ENCODE data around the gene ARHGEF17.
A peak's percentile ranks its signal among the peaks of the same experiment; 100 is the strongest.
"Not testable (repeated sequence)": the region's sequence is repeated elsewhere in the genome, so short reads cannot be mapped to it uniquely, and the experiment has no call there.

ARHGEF17 gene, protein sequence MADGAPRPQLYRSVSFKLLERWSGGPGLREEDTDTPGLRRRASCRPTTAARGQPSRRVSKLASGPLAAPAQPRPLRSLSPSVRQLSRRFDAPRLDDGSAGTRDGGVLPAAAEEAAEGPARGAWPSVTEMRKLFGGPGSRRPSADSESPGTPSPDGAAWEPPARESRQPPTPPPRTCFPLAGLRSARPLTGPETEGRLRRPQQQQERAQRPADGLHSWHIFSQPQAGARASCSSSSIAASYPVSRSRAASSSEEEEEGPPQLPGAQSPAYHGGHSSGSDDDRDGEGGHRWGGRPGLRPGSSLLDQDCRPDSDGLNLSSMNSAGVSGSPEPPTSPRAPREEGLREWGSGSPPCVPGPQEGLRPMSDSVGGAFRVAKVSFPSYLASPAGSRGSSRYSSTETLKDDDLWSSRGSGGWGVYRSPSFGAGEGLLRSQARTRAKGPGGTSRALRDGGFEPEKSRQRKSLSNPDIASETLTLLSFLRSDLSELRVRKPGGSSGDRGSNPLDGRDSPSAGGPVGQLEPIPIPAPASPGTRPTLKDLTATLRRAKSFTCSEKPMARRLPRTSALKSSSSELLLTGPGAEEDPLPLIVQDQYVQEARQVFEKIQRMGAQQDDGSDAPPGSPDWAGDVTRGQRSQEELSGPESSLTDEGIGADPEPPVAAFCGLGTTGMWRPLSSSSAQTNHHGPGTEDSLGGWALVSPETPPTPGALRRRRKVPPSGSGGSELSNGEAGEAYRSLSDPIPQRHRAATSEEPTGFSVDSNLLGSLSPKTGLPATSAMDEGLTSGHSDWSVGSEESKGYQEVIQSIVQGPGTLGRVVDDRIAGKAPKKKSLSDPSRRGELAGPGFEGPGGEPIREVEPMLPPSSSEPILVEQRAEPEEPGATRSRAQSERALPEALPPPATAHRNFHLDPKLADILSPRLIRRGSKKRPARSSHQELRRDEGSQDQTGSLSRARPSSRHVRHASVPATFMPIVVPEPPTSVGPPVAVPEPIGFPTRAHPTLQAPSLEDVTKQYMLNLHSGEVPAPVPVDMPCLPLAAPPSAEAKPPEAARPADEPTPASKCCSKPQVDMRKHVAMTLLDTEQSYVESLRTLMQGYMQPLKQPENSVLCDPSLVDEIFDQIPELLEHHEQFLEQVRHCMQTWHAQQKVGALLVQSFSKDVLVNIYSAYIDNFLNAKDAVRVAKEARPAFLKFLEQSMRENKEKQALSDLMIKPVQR (N-terminal part only)

GRCh38 chr11:73308003-73308960 lies at the start of gene ARHGEF17:
Gene ARHGEF17 (plus strand): TSS chr11:73308276. CDS start chr11:73308639, 363 bp downstream.
- DNase-seq: peak; percentile 79

DNA sequence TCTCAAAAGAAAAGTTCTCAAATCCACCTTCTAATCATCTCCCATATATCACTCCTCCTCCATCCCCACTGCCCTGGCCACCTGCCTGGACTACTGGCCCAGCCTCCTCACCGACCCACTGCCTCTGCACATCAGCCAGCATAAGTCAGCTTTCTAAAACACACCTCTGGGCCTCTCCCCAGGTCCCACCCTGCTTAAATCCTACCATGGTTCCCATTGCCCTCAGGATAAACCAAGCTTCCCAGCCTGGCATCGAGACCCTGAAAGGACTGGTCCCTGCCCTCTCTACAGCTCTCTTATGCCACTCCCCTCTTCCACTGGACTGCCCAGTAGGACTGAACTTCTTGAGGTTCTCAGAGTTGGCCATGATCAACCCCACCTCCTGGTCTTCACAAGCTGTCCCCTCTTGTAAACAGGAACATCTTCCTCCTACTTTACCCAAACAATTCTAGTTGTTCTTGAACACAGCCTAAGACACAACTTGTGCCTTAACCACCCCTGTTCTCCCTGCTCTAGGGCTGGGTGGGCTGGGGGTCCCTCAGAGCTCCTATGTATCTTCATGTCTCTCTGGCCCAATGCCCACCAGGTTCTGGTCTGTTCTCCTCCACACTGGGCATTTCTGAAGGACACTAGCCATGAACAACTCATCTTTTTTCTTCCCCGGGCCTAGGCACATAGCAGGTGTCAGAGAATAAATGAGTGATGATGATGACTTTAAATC lies 48.5 kb upstream of the ARHGEF17 start:
- no peak for DNase-seq

DNA sequence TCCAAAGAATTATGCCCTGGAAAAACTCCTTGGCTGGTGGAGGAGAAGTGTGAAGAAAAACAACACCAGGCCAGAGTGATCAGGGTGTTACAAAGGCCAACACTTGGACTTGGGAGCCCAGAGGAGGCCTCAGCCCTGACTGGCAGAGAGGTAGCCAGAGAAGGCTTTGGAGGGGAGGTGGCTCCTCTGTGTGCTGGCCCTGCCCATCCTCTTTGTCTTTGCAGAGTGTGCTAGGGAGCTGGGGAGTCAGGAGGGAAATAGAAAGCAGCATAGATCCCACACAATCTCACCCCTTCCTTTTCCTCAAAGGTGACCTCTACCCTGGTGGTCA lies 48.0 kb upstream of the ARHGEF17 start:
- DNase-seq: no peak

DNA sequence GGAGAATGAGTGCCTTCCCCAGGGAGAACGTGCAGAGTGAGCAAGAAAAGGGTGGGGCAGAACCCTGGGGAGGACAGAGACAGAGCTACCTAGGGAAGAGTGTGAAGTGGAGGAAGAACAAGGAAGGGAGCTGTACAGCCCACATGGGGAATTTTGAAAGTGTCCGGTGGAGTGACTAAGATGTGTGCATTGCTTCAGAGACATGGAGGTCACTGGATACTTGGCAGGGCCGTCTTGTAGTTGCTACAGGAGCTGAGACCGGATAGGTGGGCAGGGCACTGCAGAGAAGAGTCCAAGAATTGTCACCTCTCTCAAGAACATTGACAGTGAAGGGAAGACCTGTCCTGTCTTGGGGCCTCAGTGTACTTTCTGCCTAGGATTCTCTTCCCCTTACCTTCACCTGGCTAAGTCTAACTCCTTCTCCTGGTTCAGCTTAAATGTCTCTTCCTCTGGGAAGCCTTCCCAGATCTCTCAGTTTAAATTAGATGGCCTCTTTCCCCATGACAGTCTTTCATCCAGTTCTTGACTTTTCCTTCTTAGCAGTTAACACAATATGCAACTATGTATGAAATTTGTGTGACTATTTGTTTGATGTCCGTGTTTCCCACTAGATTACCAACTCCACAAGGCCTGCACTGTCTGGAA lies 45.1 kb upstream of the ARHGEF17 start:
- DNase-seq: no peak

GRCh38 chr11:73263640-73264039 lies 44.4 kb upstream of the ARHGEF17 start:
- no peak for DNase-seq

GRCh38 chr11:73265278-73265810 lies 42.7 kb upstream of the ARHGEF17 start:
- no peak for DNase-seq

DNA sequence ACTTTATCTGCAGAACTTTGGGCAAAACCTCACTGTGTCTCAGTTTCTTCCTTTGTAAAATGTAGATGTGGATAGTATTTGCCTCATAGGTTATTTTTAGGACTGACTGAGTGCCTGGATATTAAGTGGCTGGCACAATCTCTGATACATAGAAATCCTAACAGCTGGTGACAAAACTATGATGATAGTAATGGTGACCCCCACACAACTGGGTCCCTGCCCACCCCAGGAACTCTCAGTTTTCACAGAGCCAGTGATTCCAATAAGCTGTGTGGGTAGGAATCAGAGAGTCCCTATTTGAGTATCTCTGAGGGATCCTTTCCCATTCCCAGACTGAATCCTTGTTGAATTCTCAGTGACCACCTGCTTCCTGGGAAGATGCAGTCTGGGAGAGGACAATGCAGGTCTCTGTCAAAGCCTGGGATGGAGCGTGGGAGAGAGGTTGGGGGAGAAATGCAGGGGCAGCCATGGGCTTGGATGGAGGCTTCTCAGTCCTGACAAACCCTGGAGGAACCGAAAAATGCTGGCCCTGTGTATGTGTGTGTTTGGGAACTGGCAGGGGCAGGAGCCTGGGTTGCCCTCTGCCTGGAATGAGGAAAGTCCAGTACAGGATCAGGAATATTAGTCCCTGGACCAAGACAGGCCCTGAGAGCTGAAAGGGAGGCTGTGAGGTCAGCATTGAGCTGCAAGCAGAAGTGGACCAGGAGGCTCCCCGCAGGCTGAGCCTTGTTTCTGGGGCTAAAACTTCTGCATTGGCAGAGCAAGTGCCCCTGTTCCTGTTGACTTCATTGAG lies 42.0 kb upstream of the ARHGEF17 start:
- no peak for DNase-seq

DNA sequence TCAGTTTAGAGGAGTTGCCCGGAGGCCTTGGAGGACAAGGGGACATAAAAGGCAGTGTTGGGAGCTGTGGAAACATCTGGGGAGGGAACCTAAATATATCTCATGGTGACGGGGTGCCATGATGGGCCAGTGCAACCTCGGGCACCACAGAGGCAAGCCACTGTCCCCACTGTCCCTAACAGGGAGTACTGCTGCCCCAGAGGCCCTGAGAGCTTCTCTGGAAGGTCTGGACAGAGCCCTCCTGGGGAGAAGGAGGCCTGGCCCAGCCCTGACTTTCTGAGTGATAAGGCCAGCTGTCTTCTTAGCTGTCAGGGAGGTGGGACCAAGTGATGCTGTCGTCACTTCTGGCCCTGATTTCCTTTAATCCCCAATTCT lies 41.4 kb upstream of the ARHGEF17 start:
- DNase-seq: no peak

GRCh38 chr11:73267122-73267846 lies 40.8 kb upstream of the ARHGEF17 start:
- DNase-seq: no peak

DNA sequence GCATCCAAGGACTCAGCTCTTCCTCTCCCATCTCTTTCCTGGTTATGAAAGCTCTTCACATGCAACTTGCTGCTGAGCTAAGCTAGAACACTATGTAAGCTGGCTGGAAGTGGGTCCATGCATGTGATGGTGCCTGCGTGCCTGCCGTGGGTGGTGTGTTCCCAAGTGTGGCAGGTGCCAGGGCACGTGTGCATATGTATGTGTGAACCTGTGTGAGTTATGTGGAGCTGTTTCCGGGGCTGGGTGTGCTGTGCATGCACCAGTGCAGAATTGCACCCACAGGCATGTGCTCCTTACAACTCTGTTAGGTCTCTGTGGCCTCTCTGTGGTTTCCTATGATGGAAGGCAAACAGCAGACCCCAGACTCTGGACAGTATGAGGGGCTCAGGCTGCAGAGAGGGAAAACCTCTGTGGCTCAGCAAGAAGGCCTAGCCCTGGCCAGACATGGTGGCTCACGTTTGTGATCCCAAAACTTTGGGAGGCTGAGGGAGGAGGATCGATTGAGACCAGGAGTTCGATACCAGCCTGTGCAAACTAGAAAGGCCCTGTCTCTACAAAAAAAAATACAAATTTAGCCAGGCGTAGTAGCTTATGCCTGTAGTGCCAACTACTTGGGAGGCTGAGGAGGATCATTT lies 40.1 kb upstream of the ARHGEF17 start:
- no peak for DNase-seq

- DNase-seq: no peak
Observed at GRCh38 chr11:73268671-73269271, 39.3 kb upstream of the ARHGEF17 start.

DNA sequence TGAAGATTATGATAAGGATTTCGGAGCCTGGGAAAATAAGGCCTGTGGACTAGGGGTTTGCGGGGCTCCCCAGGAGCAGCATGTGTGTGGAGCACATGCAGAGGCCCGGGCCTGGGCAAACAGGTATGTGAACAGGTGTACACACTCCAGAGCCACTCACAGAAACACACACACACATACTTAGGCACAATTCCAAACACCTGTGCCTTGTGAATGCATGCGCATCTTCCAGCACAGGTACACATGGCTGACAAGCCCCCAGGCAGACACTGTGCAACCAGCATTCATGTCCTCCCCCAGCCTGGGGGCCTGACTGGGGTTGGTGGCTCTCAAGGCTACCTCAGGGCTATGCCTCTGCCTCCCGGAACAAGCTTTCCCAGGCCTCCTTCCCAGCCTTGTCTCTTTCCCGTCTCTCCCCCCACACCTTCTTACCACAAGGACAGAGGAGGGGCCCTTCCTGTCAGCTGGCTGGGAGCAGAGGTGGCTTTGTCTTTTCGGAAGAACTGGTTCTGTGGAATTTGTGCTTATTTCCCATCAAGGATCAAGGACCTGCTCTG lies 38.5 kb upstream of the ARHGEF17 start:
- no peak for DNase-seq

- DNase-seq: no peak
Observed at GRCh38 chr11:73270016-73270854, 37.8 kb upstream of the ARHGEF17 start.

DNA sequence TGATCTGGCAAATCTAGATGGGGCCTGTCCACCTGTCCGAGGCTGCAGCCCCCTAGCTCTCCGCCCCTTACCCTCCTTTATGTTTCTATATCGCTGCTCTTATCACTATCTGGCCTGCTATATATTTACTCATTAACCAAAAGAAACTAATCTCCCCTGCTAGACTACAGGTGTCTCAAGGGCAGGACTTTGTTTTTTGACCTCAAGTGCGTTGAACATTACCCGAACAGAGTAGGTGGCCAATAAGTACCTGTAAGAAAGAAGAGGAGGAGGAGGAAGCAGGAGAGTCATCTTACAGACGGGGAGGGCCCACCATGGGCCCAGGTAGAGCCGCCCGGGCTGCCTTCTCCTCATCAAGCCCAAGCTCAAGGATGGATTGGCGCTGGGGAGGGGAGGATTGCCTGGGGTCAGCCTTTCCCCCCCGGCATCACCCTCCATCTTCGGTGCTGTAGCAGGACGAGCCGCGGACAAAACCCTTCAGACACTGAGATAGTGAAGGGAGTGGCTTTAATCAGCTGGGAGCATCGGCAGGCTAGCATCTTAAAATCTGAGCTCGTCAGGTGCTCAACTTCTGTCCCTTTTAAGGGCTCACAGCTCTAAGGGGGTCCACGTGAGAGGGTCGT lies 37.1 kb upstream of the ARHGEF17 start:
- no peak for DNase-seq

GRCh38 chr11:73271478-73271865 lies 36.6 kb upstream of the ARHGEF17 start:
- DNase-seq: not testable (repeated sequence)

DNA sequence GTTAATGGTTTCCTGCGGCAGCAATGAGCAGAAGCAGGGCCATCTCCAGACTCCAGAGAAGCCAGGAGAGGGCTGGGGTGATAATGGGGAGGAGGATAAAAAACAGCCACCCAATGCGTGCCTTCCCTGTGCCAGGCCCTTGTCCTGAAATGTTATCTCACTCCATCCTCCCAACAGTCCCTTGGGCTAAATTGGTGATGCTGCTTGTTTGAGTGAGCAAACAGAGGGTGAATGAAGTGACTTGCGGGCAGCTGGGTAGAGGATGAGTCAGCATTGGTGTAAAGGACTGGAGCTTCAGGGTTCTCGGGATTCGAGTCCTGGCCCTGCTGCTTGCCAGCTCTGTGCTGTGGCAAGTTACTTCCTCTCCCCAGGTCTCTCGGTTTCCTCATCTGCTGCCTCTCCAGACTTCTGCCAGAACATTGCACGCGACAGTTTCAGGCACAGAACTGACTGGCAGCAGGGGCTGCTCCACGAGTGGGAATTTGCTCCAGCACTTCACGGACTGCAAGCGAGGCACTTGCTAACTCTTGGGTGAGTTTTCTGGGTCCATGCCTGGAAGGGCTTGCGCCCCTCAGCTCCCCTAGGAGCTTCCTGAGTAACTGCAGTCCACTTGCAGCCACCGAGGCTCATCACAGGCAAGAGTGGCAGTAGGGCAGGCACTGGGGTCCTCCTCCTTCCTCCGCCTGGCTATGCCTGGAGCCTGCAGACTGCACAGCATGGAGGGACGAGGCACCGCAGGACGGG lies 36.0 kb upstream of the ARHGEF17 start, which contains the start of gene P2RY6:
P2RY6 (plus strand) TSS at position 403 of the 744 bp plus-strand sequence. CDS start 24,181 bp downstream, outside the sequence.
- DNase-seq: peak; percentile 58

Data from NCI-H146 (cell line).